A549 (cell line): ENCODE data around the gene SWI5.

ENCODE experiments used
- CTCF ChIP-seq: fragments of >200 bp; sonication (Bioruptor Twin); formaldehyde crosslinking; IDR thresholded peaks from 3 replicates; pipeline ENCODE4 v1.5.1; 2016
- E2F6 ChIP-seq: IDR thresholded peaks from 2 replicates; pipeline ENCODE4 v1.6.1; 2012; ENCODE audit warnings: low read depth, borderline replicate concordance
- ELK1 ChIP-seq: fragments of 150-350 bp; IDR thresholded peaks from 2 replicates; pipeline ENCODE4 v1.6.1; 2014; ENCODE audit warnings: low read depth, mild to moderate bottlenecking, low read length
- EP300 ChIP-seq, 2 experiments: fragments of >200 bp; sonication (Bioruptor Twin); formaldehyde crosslinking; IDR thresholded peaks; 2 replicates in 1 of 2; 3 replicates in 1 of 2; pipeline ENCODE4 v1.6.1; 2016 to 2017
- FOSL2 ChIP-seq, 2 experiments: fragments of 450-650 bp in 1 of 2; fragments of >200 bp in 1 of 2; sonication (Bioruptor Twin) in 1 of 2; formaldehyde crosslinking; IDR thresholded peaks; 2 replicates each; pipeline versions ENCODE4 v1.5.0 to v1.6.1; 2016 to 2020; ENCODE audit warnings: mild to moderate bottlenecking in 1 of 2, moderate library complexity in 1 of 2
- HMGXB4 ChIP-seq: fragments of 250-450 bp; sonication (Bioruptor Pico); IDR thresholded peaks from 2 replicates; pipeline ENCODE4 v1.5.0; 2021; ENCODE audit warnings: mild to moderate bottlenecking, moderate library complexity, borderline replicate concordance
- MAX ChIP-seq: IDR thresholded peaks from 2 replicates; pipeline ENCODE4 v1.6.1; 2012
- NR3C1 ChIP-seq: fragments of >200 bp; sonication (Bioruptor Twin); formaldehyde crosslinking; IDR thresholded peaks from 3 replicates; pipeline ENCODE4 v1.6.1; 2017
- PHF8 ChIP-seq: fragments of 200-600 bp; sonication (generic); IDR thresholded peaks from 2 replicates; pipeline ENCODE4 v1.6.1; 2016; ENCODE audit warnings: low read depth, mild to moderate bottlenecking, antibody characterized with exemption, moderate library complexity, borderline replicate concordance
- RAD21 ChIP-seq, 2 experiments: fragments of >200 bp in 1 of 2; sonication (Bioruptor Twin) in 1 of 2; formaldehyde crosslinking in 1 of 2; IDR thresholded peaks in 1 of 2; conservative IDR thresholded peaks in 1 of 2; 2 replicates in 1 of 2; 3 replicates in 1 of 2; pipeline ENCODE4 v1.6.1; 2012 to 2018; ENCODE audit warnings: inconsistent platforms in 1 of 2
- REST ChIP-seq: fragments of 200-600 bp; sonication (generic); IDR thresholded peaks from 2 replicates; pipeline ENCODE4 v1.6.1; 2016; ENCODE audit warnings: antibody characterized with exemption, mild to moderate bottlenecking, moderate library complexity
- SMC3 ChIP-seq: fragments of >200 bp; sonication (Bioruptor Twin); formaldehyde crosslinking; IDR thresholded peaks from 3 replicates; pipeline ENCODE4 v1.6.1; 2018; ENCODE audit warnings: inconsistent platforms
- ZSCAN20 ChIP-seq: fragments of 250-450 bp; sonication (Bioruptor Pico); IDR thresholded peaks from 2 replicates; pipeline ENCODE4 v1.8.0; 2022; ENCODE audit warnings: mild to moderate bottlenecking, moderate library complexity

GRCh38 chr9:128258326-128258725 lies 17.8 kb upstream of the SWI5 start:
- TF ChIP-seq CTCF (no peak), HMGXB4 (CRISPR knock-in tag) (no peak), ZSCAN20 (CRISPR knock-in tag) (no peak), MAX (no peak), EP300 (IDR thresholded peaks at IDR 0.05) (no peak), RAD21 (conservative IDR thresholded peaks at IDR 0.05 in 1 of 2, IDR thresholded peaks at IDR 0.05 in 1 of 2) (no peak), E2F6 (no peak), REST (no peak), FOSL2 (IDR thresholded peaks at IDR 0.05) (no peak), FOSL2 (CRISPR knock-in tag; IDR thresholded peaks at IDR 0.05) (no peak), NR3C1 (no peak), SMC3 (no peak), PHF8 (no peak), ELK1 (no peak)
